Testis (tissue), 3 donors: ENCODE results near the gene M6PR. TPM values are rescaled to one million over a fixed set of nuclear protein-coding genes. Genes with fewer than 3 reads are reported as not detected.

ENCODE experiments used
- DNase-seq: peaks from one replicate; pipeline ENCODE4 v3.0.0-alpha.2; 2019
- H3K27ac ChIP-seq, 2 donors: fragments of 200-600 bp; sonication (generic); one replicate each; pipeline ENCODE4 v1.5.1; 2019
- H3K27me3 ChIP-seq: fragments of 200-600 bp; sonication (generic); one replicate; pipeline ENCODE4 v1.5.1; 2019
- H3K36me3 ChIP-seq: fragments of 200-600 bp; sonication (generic); one replicate; pipeline ENCODE4 v1.5.1; 2017; ENCODE audit warnings: low read depth; ENCODE audit errors: missing control alignments
- H3K4me1 ChIP-seq: fragments of 200-600 bp; sonication (generic); one replicate; pipeline ENCODE4 v1.5.1; 2019
- H3K4me3 ChIP-seq, 2 donors: fragments of 200-600 bp; sonication (generic); one replicate each; pipeline ENCODE4 v1.5.1; 2017 to 2019
- H3K9me3 ChIP-seq: fragments of 200-600 bp; sonication (generic); one replicate; pipeline ENCODE4 v1.5.1; 2017
- CTCF ChIP-seq, 3 experiments: fragments of 450-650 bp in 2 of 3; fragments of 200-600 bp in 1 of 3; sonication (generic) in 1 of 3; IDR thresholded peaks; one replicate each; pipeline ENCODE4 v1.5.1; 2016 to 2019; ENCODE audit warnings: antibody characterized with exemption in 3 of 3, mild to moderate bottlenecking in 2 of 3, moderate library complexity in 1 of 3
- POLR2A ChIP-seq: fragments of 450-650 bp; IDR thresholded peaks from one replicate; pipeline ENCODE4 v1.6.1; 2017; ENCODE audit warnings: antibody characterized with exemption, mild to moderate bottlenecking, moderate library complexity
- WGBS, 2 donors: methylation state at CpG; one replicate each; pipeline ENCODE4 v1.1.5; 2018; 5-methylcytosine and 5-hydroxymethylcytosine counted together
- intact Hi-C: fragments of 100-400 bp; cut with DNase I; formaldehyde crosslinking; loops from one replicate; pipeline ENCODE4 v1.15.1; 2023; ENCODE audit warnings: low total_unique reads
- polyA plus RNA-seq: library from polyadenylated mRNA; stranded (reverse); fragments of 350-450 nt; fragmentation: Illumina TruSeq; extraction: RNeasy Lipid Tissue Mini Kit (QIAGEN cat#74804); gene quantifications from one replicate; pipeline ENCODE4 v1.2.3, GENCODE V29; 2014; ENCODE audit warnings: low read depth, low replicate concordance; ENCODE audit not compliant: insufficient read depth
- total RNA-seq, 2 donors: library from RNA; depleted of rRNA; stranded (reverse); fragments of >200 nt; gene quantifications; one replicate each; pipeline ENCODE4 v1.2.3, GENCODE V29; 2016

The M6PR gene
- total and polyA plus RNA-seq, 3 donors from 2014 or later, result 127 to 172 (median 166) TPM

GRCh38 chr12:8894986-8895385 lies 54.5 kb downstream of the M6PR start:
- H3K9me3 ChIP-seq, result no peaks in the 10 kb centered on the region
- no peak overlapping the region for H3K27ac ChIP-seq
- DNase-seq, result peak; percentile 29
- 56 to 61% methylated on average over 1 of the region's 1 CpG for WGBS, 2 donors
- intact Hi-C loops, result loop anchor here (5.0 kb wide), 1 partner anchor 213 kb away; no protein-coding TSS in a partner anchor
- H3K4me3 ChIP-seq, result no peak overlapping the region
- peaks cover 3% of the 10 kb centered on the region for H3K4me1 ChIP-seq
- no peak for TF ChIP-seq POLR2A
- no peak for TF ChIP-seq CTCF (IDR thresholded peaks at IDR 0.05)
- H3K27me3 ChIP-seq, result no peaks in the 10 kb centered on the region
- no peaks in the 10 kb centered on the region for H3K36me3 ChIP-seq

- H3K27ac ChIP-seq, result peak overlapping the region in 1 of 2 donors; percentile 21
- intact Hi-C loops, result loop anchor here (5.0 kb wide), 1 partner anchor 212 kb away; no protein-coding TSS in a partner anchor
- TF ChIP-seq POLR2A (no peak), CTCF (IDR thresholded peaks at IDR 0.05) (no peak)
- H3K4me1 ChIP-seq, result no peaks in the 10 kb centered on the region
- no peak for DNase-seq
- H3K9me3 ChIP-seq, result no peaks in the 10 kb centered on the region
- no peak overlapping the region for H3K4me3 ChIP-seq
- no peaks in the 10 kb centered on the region for H3K27me3 ChIP-seq
- H3K36me3 ChIP-seq, result no peaks in the 10 kb centered on the region
These were observed 55.1 kb downstream of the M6PR start for GRCh38 chr12:8894378-8894777.

- no peaks in the 10 kb centered on the region for H3K4me1 ChIP-seq
- H3K9me3 ChIP-seq, result no peaks in the 10 kb centered on the region
- H3K27me3 ChIP-seq, result no peaks in the 10 kb centered on the region
- DNase-seq, result no peak
- no peak for TF ChIP-seq CTCF (IDR thresholded peaks at IDR 0.05)
- TF ChIP-seq POLR2A, result no peak
- intact Hi-C loops, result loop anchor here (5.0 kb wide), 1 partner anchor 210 kb away; no protein-coding TSS in a partner anchor
- no peak overlapping the region for H3K4me3 ChIP-seq
- no peaks in the 10 kb centered on the region for H3K36me3 ChIP-seq
- no peak overlapping the region for H3K27ac ChIP-seq
- 97 to 98% methylated on average over 3 of the region's 3 CpGs for WGBS, 2 donors
These were observed 57.5 kb downstream of the M6PR start for GRCh38 chr12:8891976-8892375.

Other genes starting within 250 kb of the M6PR start
- gene A2ML1, start 127.0 kb downstream of the M6PR start, total RNA-seq, result 10 to 100 TPM; 47.6 to 81.1 TPM
- gene A2ML1, start 127.0 kb downstream of the M6PR start, polyA plus RNA-seq, result 20.0 TPM
- gene PHC1, start 35.1 kb downstream of the M6PR start, total RNA-seq, result 100 to 1,000 TPM; 134 to 154 TPM
- gene PHC1, start 35.1 kb downstream of the M6PR start, polyA plus RNA-seq, result 112 TPM
- gene KLRG1, start 39.9 kb upstream of the M6PR start, total RNA-seq, result 1 to 10 TPM; 3.5 to 4.6 TPM
- gene KLRG1, start 39.9 kb upstream of the M6PR start, polyA plus RNA-seq, result 2.4 TPM
- gene A2M, start 166.3 kb upstream of the M6PR start, total RNA-seq, result 100 to 1,000 TPM in 1 of 2 donors, 10 to 100 TPM in 1; 64.2 to 151 TPM
- 200 TPM for gene A2M, start 166.3 kb upstream of the M6PR start, polyA plus RNA-seq